ENCODE results near the gene ORM2.
A peak's percentile ranks its signal among the peaks of the same experiment; 100 is the strongest.

Gene ORM2

GRCh38 chr9:114370251-114370967, 40.7 kb downstream of the ORM2 start:
- DNase-seq (ENCODE audit: low read depth in 2 of 2), result no peak

DNA sequence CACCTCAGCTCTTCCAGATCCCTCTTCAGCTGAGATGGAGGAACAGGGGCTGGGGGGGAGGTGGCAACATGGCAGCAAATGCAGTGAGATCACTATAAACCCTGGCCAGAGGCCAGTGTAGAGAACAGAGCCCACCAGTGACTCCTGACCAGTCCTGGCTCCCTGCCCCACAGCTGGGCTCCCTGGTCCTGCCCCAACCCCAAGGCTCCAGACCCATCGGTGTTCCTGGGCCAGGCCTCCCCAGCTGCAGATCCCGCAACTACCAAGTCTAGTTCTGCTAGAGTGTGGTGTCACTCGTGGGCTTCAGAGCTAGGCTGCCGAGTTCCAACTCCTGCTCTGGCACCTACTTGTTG, 41.3 kb downstream of the ORM2 start:
- no peak for DNase-seq (ENCODE audit: low read depth in 2 of 2)

GRCh38 chr9:114371343-114371944, 41.8 kb downstream of the ORM2 start:
- no peak for DNase-seq (ENCODE audit: low read depth in 2 of 2)

DNA sequence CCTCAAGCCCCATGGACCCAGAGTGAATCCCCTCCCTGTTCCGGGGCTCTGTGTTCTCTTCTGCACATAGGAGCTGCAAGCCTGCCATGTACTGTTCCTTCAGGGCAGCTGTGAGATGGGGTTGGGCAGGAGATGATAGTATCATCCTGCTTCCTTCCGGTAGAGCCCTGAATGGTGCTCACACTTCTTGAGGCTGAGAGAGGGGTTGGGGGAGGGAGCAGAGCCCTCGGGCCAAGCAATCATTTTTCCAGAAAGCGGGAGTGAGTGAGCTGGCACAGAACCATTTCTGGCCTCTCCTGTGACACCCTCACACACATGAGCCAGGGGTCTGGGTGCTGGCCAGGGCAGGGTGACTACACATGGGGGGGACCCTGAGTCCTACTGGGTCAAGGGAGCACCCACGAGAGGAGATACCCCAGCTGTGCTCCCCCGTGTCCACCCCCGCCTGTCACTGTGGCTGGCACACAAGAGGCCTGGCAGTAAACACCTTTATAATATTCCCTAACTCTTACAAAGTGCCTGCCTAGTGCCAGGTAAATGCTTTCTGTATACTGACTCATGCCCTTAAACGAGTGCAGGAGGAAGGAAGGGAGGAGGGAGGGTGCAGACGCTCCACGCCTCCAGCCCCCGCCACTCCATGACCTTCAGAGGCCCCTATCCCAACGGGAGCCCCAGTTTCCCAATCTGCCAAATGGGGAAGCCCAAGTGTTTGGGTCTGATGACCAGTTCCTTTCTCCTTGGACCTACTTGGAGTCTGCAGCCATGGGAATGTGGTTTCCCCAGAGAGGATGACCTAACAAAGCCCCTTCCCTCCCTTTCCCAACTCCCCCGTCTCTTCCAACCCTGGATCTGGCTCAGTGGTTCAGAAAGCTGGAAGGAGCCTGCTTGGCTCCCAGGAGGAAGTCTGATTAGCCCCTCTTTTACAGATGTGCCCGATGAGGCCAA, 42.6 kb downstream of the ORM2 start:
- no peak for DNase-seq (ENCODE audit: low read depth in 2 of 2)

DNA sequence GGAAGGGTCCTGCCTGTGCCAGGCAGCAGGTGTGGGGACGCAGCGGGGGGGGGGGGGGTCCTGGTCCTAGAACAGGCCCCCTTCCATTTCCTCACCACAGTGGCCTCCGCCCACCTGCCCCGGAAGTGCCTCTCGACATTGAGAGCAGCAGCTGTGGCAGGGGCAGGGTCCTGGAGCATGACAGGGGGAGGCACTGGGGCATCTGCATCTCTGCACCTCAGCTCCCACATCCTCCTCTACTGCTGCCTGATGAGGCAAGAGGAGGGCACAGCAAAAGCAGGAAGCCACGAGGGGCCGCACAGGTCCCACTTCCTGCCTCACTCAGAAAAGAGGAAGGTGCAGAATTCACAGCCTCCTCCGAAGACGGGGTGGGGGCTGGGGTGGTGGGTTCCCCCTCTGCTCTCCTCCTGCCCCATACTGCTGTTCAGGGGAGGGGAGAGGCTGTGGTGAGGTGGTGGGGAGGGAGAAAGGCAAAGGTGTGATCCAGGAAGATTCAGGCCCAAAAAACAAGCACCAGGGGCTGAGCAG, 43.3 kb downstream of the ORM2 start:
- DNase-seq (ENCODE audit: low read depth in 2 of 2), result peak; percentile 46 to 49

DNA sequence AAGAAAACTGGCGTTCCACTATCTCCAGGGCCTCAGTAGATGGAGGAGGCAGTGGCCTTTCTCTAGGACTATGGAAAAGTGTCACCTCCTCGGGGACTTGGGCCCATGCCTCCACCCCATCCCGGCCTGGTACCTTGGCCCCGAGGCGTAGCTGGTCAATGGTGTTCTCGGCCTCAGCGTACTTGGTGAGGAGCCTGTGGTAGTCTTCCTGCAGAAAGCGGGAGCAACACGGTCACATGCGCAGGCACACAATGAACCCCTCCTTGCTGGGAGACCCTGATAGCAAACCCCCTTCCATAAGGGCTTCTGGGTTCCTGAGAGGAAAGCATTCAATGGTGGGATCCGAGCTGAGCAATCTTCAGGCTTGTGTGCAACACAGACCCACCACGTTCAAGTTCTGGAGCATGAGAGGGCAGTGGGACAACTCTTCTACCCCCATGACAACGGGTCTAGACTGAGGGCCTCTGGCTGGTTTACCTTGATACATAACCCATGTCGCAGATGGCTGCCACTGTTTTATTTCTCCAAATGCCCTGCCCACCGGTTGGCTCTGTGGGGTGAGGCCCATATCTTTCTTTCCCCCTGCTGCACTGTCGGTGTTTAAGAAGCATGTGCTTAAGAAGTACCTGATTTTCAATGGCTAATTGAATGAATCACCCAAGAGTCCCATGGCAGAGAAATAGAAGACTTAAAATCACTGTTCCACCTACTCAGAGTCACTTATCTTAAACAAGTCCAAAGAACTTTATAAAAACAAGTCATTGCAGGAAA, 44.5 kb downstream of the ORM2 start:
- no peak for DNase-seq (ENCODE audit: low read depth in 2 of 2)

GRCh38 chr9:114374936-114375335, 45.3 kb downstream of the ORM2 start:
- DNase-seq (ENCODE audit: low read depth in 2 of 2), result no peak

DNA sequence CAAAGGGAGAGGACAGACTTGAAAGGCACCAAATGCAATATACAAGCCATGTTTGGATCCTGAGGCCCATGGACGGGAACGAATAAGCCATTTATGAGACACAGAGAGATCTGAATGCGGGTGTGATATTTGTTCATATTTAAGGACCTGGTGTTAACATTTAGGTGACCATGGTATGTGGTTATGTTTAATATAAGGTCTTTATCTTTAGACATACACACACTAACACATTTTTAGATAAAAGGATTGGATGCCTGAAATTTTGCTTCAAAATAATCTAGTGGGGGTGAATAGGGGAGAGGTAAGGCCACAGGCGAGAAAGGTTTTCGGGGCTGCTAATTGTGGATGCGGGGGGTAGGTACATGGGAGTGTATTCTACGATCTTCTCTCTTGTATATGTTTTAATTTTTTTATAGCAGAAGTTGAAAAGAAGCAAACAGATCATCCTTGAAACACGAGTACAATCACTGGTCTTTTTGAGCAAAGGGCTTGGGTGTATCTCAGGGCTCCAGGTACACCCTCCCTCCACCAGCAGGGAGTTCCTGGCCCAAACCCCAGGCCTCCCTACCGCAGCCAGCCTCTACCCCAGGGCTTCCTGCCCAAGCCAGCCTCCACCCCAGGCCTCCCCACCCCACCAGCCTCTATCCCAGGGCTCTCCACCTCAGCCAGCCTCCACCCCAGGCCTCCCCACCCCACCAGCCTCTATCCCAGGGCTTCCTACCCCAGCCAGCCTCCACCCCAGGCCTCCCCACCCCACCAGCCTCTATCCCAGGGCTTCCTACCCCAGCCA, 45.9 kb downstream of the ORM2 start:
- DNase-seq (ENCODE audit: low read depth in 2 of 2), result no peak

DNA sequence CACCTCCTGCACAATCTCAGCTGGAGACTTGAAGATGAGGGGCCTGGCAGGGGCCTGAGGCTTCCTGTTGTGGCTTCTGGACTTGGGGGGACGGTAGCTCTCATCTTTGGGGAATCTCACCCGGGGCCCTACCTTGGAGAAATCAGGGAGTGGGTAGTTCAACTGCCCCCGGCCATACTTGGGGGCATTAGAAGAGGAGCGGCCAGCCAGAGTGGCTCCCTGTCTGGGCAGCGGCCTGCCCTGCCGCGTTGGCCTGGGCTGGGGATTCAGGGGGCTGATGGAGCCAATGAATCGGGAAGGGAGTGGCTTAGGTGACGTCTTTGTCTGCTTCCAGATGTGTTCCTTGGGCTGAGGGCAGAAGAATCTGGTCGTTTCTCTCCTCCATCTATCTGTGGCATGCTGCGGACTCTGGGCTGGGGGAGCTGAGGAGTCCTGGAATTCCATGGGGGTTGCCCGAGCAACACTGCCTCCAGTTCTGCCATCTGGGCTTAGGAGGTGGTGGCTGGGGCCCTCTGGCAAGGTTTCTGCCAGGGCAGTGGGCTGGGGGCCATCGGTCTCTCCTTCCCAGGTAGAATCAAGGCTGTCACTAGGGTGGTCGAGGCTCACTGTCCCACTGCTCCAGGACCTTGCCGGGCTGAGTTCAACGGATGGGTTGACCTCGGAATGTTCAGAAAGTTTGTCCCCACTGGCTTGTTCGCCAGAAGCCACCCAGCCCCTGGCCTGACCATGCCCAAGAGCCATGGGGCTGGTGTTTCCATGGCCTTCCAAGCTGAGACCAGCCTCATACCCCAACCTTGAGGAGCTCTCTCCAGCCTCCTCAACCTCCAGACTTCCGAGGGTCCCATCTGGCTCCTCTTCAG, 47.1 kb downstream of the ORM2 start:
- no peak for DNase-seq (ENCODE audit: low read depth in 2 of 2)

GRCh38 chr9:114378016-114378415, 48.3 kb downstream of the ORM2 start:
- DNase-seq (ENCODE audit: low read depth in 2 of 2), result no peak

- no peak for DNase-seq (ENCODE audit: low read depth in 2 of 2)
Observed at GRCh38 chr9:114378883-114379282, 49.2 kb downstream of the ORM2 start.

Measured in stimulated activated CD4-positive, alpha-beta T cell treated with anti-CD3 and anti-CD28 coated beads, Interleukin-1b, Interleukin-23, amount 100 ng/mL, for 4 hours (primary cell).